Measurements from ENCODE around the gene NPR1. TPM values are rescaled to one million over a fixed set of nuclear protein-coding genes. Genes with fewer than 3 reads are reported as not detected.

NPR1 gene
- total RNA-seq, 1 experiment from 2014 or later = 1.1 TPM

GRCh38 chr1:153646672-153647345 lies 31.7 kb upstream of the NPR1 start:
- H3K27me3 ChIP-seq (replicated peaks; ENCODE audit: insufficient read depth, low read depth, low read length, poor library complexity) = no peaks in the 10 kb centered on the region
- intact Hi-C loops (cut with micrococcal nuclease; ENCODE audit: unreplicated experiment) = no loop called here
- no peaks in the 10 kb centered on the region for H3K4me1 ChIP-seq (ENCODE audit: insufficient read depth, low read length, poor library complexity, severe bottlenecking)
- H3K27ac ChIP-seq (ENCODE audit: low read depth, low read length, poor library complexity, severe bottlenecking) = no peak overlapping the region
- H3K36me3 ChIP-seq (ENCODE audit: insufficient read depth, low read length, poor library complexity, severe bottlenecking) = peaks cover 57% of the 10 kb centered on the region
- no TSS peak for BruUV-seq (replicated peaks)
- ChIA-PET POLR2A (ENCODE audit: low non-redundant PET) (no interaction called here), CTCF (no interaction called here)
- no peak overlapping the region for H3K4me3 ChIP-seq (ENCODE audit: low read depth, low read length, poor library complexity, severe bottlenecking)
- H3K9me3 ChIP-seq (ENCODE audit: low read depth, low read length, poor library complexity, severe bottlenecking) = no peaks in the 10 kb centered on the region
- TF ChIP-seq CTCF (conservative IDR thresholded peaks at IDR 0.05; ENCODE audit: low read depth, low read length) (no peak), EZH2 (IDR thresholded peaks at IDR 0.05; ENCODE audit: borderline replicate concordance, low read depth, low read length, poor library complexity, severe bottlenecking) (no peak)
- DNase-seq (ENCODE audit: low spot score) = no peak

GRCh38 chr1:153647346-153647714 lies 31.2 kb upstream of the NPR1 start:
- DNase-seq (ENCODE audit: low spot score) = no peak
- Histone ChIP-seq H3K9me3 (ENCODE audit: low read depth, low read length, poor library complexity, severe bottlenecking) (no peaks in the 10 kb centered on the region), H3K27ac (ENCODE audit: low read depth, low read length, poor library complexity, severe bottlenecking) (no peak overlapping the region), H3K4me3 (ENCODE audit: low read depth, low read length, poor library complexity, severe bottlenecking) (no peak overlapping the region), H3K36me3 (ENCODE audit: insufficient read depth, low read length, poor library complexity, severe bottlenecking) (peaks cover 52% of the 10 kb centered on the region), H3K27me3 (replicated peaks; ENCODE audit: insufficient read depth, low read depth, low read length, poor library complexity) (no peaks in the 10 kb centered on the region), H3K4me1 (ENCODE audit: insufficient read depth, low read length, poor library complexity, severe bottlenecking) (no peaks in the 10 kb centered on the region)
- TF ChIP-seq EZH2 (IDR thresholded peaks at IDR 0.05; ENCODE audit: borderline replicate concordance, low read depth, low read length, poor library complexity, severe bottlenecking) = no peak
- TF ChIP-seq CTCF (conservative IDR thresholded peaks at IDR 0.05; ENCODE audit: low read depth, low read length) = no peak
- intact Hi-C loops (cut with micrococcal nuclease; ENCODE audit: unreplicated experiment) = no loop called here
- ChIA-PET CTCF (no interaction called here), POLR2A (ENCODE audit: low non-redundant PET) (no interaction called here)
- no TSS peak for BruUV-seq (replicated peaks)

- BruUV-seq (replicated peaks) = no TSS peak
- no peak overlapping the region for H3K27ac ChIP-seq (ENCODE audit: low read depth, low read length, poor library complexity, severe bottlenecking)
- peaks cover 44% of the 10 kb centered on the region for H3K36me3 ChIP-seq (ENCODE audit: insufficient read depth, low read length, poor library complexity, severe bottlenecking)
- TF ChIP-seq EZH2 (IDR thresholded peaks at IDR 0.05; ENCODE audit: borderline replicate concordance, low read depth, low read length, poor library complexity, severe bottlenecking) = no peak
- TF ChIP-seq CTCF (conservative IDR thresholded peaks at IDR 0.05; ENCODE audit: low read depth, low read length) = no peak
- no peak overlapping the region for H3K4me3 ChIP-seq (ENCODE audit: low read depth, low read length, poor library complexity, severe bottlenecking)
- no peaks in the 10 kb centered on the region for H3K27me3 ChIP-seq (replicated peaks; ENCODE audit: insufficient read depth, low read depth, low read length, poor library complexity)
- H3K4me1 ChIP-seq (ENCODE audit: insufficient read depth, low read length, poor library complexity, severe bottlenecking) = no peaks in the 10 kb centered on the region
- ChIA-PET CTCF (no interaction called here), POLR2A (ENCODE audit: low non-redundant PET) (interaction anchor here (0.6 kb wide), 1 partner anchor 15 kb away, joined by 4 read pairs; no protein-coding TSS in a partner anchor)
- DNase-seq (ENCODE audit: low spot score) = no peak
- intact Hi-C loops (cut with micrococcal nuclease; ENCODE audit: unreplicated experiment) = no loop called here
- H3K9me3 ChIP-seq (ENCODE audit: low read depth, low read length, poor library complexity, severe bottlenecking) = no peaks in the 10 kb centered on the region
Observed at GRCh38 chr1:153648000-153648643, 30.4 kb upstream of the NPR1 start.
